IPS-20b (cell line): ENCODE results near the gene BRMS1.
A peak's percentile ranks its signal among the peaks of the same experiment; 100 is the strongest.

Experiments
- H3K27ac ChIP-seq: one replicate; pipeline ENCODE4 v1.5.1; 2013; ENCODE audit warnings: low read length
- H3K27me3 ChIP-seq: 2 replicates; pipeline ENCODE4 v1.6.1; 2013; ENCODE audit warnings: mild to moderate bottlenecking, low read length, inconsistent platforms; ENCODE audit not compliant: insufficient read depth
- H3K36me3 ChIP-seq: 2 replicates; pipeline ENCODE4 v1.6.1; 2013; ENCODE audit warnings: low read depth, mild to moderate bottlenecking, inconsistent platforms, low read length, moderate library complexity; ENCODE audit not compliant: insufficient read depth
- H3K4me1 ChIP-seq: 2 replicates; pipeline ENCODE4 v1.6.1; 2013; ENCODE audit warnings: mild to moderate bottlenecking, control low read depth, inconsistent platforms, low read length, moderate library complexity; ENCODE audit not compliant: insufficient read depth
- H3K4me3 ChIP-seq: 2 replicates; pipeline ENCODE4 v1.5.1; 2013; ENCODE audit warnings: mild to moderate bottlenecking, low read length, inconsistent platforms
- H3K9ac ChIP-seq: 2 replicates; pipeline ENCODE4 v1.6.1; 2013; ENCODE audit warnings: low read depth, mild to moderate bottlenecking, inconsistent platforms, low read length, moderate library complexity
- H3K9me3 ChIP-seq: 2 replicates; pipeline ENCODE4 v1.6.1; 2013; ENCODE audit warnings: mild to moderate bottlenecking, low read depth, low read length, inconsistent platforms; ENCODE audit not compliant: insufficient read depth

Gene BRMS1

DNA sequence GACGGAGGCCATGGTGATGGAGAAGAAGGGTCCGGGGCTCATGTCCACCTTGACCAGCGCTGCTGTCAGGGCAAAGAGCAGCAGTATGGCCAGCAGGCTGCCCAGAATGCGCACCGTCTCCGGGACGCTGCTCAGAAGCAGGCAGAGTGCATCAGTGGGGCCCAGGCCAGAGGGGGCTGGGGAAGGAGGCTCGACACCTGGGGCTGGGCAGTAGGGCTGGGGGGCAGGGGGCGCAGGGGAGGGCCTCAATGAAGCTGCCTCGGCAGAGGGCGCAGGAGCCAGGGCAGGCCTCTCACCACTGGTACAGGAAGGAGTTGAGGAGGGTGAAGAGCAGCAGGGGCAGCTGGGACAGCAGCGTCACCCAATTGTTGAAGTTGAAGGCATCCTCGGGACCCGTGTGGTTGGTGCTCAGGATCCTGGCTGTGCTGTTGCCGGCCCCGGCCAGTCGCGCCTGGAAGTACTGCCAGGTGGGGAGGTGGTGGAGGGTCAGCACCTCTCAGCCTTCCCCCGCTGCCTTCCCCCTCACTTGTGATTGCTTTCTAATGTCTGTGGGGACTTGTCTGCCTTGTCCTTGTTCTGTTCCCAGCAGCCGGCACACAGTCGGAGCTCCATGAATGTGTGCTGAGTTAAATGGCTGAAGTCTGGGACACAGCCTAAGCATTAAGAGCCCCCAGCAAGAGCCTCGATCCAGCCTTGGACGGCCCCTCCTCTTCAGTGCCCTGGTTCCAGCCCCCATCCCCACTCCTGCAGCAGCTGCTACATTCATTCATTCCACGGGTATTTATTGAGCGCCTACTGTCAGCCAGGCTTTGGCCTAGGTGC lies 24.4 kb upstream of the BRMS1 start:
- Histone ChIP-seq H3K36me3 (peaks cover 53% of the 10 kb centered on the region), H3K9me3 (no peaks in the 10 kb centered on the region), H3K9ac (peak overlapping the region; percentile 98; the same call in 1 of the 2 replicates), H3K4me1 (peaks cover 14% of the 10 kb centered on the region), H3K27ac (no peak overlapping the region), H3K27me3 (no peaks in the 10 kb centered on the region), H3K4me3 (peak overlapping the region; percentile 98)

DNA sequence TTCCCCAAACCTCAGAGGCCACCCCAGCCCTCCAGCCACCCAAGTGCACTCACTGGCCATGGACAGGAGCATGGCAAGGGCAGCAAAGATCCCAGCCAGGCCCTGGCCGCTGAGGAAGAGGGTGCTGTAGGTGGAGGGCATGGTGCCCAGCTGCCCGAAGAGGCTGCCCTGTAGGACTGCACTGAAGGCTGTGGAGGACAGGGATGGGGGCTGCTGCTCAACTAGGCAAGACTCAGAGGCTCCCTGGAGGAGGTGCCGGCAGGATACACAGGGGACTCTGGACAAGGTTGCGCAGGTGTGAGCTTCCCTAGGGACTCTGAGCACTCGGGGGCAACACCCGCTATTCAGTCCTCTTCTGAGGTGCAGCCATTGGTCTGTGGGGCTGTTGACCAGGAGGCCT lies 23.6 kb upstream of the BRMS1 start:
- H3K4me3 ChIP-seq = no peak overlapping the region
- H3K27me3 ChIP-seq = no peaks in the 10 kb centered on the region
- H3K4me1 ChIP-seq = peaks cover 14% of the 10 kb centered on the region
- H3K27ac ChIP-seq = no peak overlapping the region
- peaks cover 56% of the 10 kb centered on the region for H3K36me3 ChIP-seq
- no peaks in the 10 kb centered on the region for H3K9me3 ChIP-seq
- H3K9ac ChIP-seq = no peak overlapping the region

DNA sequence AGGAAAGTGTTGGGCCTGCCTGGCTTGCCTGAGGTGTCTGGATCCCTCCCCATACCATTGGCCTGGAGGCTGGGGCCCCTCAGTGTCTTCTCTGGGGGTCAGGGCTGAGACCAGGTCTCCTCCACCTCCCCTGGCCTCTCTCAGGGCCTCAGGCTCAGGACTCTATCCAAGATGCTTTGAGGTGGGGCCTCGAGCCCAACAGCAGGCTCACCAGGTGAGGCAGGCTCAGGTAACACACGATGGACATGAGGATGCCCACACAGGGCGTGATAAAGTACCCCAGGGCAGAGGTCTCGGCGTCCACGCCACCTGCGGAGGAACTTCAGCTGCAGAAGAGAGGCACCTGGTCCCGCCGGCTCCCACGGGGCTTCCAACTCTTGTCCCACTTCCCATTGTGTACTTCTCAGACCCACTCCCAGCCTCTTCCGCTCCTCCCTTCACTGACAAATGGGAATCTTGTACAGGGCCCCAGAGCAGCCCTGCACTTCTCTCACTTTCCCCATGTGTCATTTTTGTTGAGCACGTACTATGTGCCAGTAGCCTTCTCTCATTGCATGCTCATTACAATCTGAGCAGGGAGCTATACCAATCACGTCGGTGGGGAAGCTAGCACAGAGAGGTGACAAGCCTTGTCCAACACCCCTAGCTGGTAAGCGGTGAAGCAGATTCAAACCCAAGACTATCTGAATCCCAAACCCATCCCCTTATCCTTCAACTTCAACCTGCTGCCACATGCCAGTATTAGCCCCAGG lies 22.8 kb upstream of the BRMS1 start:
- Histone ChIP-seq H3K4me1 (peaks cover 11% of the 10 kb centered on the region), H3K36me3 (peaks cover 63% of the 10 kb centered on the region), H3K9me3 (no peaks in the 10 kb centered on the region), H3K27ac (no peak overlapping the region), H3K9ac (no peak overlapping the region), H3K4me3 (no peak overlapping the region), H3K27me3 (no peaks in the 10 kb centered on the region)

DNA sequence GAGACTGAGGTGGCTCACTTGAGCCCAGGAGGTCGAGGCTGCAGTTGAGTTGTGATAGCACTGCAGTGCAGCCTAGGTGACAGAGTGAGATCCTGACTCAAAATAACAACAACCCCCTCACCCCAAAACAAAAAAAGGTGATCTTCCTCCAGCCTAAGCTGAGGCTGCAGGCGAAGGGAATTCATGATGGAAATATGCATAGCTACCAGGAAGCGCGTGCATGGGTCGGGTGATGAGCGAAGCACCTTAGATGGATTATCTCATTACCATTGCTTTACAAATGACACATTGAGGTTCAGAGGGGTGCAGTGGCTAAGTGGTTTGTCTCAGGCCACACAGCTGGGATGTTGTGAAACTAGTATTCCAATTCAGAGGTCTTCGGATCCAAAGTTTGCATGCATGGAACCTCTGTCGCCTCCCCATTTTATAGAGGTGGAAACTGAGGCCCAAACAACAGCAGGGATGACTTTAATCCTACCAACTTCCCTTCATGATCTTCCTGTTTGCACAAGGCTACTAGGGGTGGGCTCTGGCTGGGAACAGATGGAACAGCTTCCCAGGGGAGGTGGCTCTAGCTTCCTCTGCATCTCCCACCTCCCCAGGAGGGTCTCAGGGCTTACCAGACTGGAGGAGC lies 22.1 kb upstream of the BRMS1 start:
- Histone ChIP-seq H3K9ac (no peak overlapping the region), H3K4me3 (no peak overlapping the region), H3K36me3 (peaks cover 71% of the 10 kb centered on the region), H3K27me3 (no peaks in the 10 kb centered on the region), H3K27ac (no peak overlapping the region), H3K4me1 (peaks cover 8% of the 10 kb centered on the region), H3K9me3 (no peaks in the 10 kb centered on the region)

DNA sequence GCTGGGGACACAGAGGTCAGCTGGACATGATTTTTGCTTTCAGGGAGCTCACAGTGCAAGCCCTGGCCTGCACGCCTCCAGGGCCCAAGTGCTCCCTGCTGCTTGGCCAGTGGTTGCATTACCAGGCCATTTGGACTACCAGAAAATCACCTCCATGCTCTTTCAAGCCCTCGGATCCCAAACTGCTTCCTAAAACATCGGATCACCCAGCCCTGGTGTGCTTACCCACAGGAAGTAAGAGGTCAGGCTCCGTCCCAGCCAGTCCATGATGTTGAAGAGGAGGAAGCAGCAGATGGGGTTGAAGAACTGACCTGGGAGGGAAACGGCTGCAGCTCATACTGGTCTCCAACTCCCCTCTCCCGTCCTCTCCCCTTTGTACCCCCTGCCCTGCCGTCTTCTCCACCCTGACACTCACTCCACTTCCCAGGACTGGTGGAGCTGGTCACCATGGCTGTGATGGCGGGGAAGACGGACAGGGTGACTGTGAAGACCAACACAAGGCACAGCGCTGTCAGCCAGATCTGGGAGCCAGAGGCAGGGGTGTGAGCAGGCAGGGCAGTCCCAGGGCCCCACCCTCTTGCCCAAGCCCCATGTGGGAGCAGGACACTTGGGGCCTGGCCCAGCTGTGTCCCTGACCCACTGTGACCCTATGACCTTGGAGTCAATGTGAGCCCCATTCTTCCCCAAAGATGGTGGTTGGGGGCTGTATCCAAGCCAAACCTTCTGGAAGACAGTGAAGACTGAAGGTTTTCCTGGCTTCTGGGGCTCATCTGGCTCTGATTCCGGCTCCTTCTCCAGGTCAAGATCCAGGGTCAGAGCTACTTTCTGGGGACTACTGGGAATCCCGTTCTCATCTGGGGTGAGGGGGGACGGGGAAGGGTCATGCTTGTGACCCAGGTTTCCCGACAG lies 21.1 kb upstream of the BRMS1 start:
- H3K4me3 ChIP-seq = no peak overlapping the region
- no peak overlapping the region for H3K9ac ChIP-seq
- H3K4me1 ChIP-seq = peaks cover 8% of the 10 kb centered on the region
- H3K27me3 ChIP-seq = no peaks in the 10 kb centered on the region
- no peaks in the 10 kb centered on the region for H3K9me3 ChIP-seq
- no peak overlapping the region for H3K27ac ChIP-seq
- peaks cover 71% of the 10 kb centered on the region for H3K36me3 ChIP-seq

DNA sequence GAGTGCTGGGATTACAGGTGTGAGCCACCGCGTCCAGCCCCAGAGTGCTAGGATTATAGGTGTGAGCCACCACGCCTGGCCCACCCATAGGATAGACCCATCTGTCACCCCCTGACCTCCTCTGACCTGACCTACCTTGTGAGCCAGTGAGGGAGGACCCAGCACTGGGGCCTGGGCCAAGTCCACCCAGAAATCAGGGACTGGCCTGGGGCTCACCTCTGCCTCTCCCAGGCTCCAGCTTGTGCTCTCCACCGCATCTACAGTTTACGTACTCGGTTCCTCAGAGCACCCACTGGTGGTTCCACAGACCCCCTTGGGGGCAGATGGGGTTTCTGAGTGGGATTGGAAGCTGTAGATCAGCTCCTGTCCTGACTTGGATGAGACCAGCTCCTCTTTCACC lies 20.3 kb upstream of the BRMS1 start:
- Histone ChIP-seq H3K36me3 (peaks cover 71% of the 10 kb centered on the region), H3K27me3 (no peaks in the 10 kb centered on the region), H3K4me3 (no peak overlapping the region), H3K9ac (no peak overlapping the region), H3K27ac (no peak overlapping the region), H3K4me1 (peaks cover 7% of the 10 kb centered on the region), H3K9me3 (no peaks in the 10 kb centered on the region)

DNA sequence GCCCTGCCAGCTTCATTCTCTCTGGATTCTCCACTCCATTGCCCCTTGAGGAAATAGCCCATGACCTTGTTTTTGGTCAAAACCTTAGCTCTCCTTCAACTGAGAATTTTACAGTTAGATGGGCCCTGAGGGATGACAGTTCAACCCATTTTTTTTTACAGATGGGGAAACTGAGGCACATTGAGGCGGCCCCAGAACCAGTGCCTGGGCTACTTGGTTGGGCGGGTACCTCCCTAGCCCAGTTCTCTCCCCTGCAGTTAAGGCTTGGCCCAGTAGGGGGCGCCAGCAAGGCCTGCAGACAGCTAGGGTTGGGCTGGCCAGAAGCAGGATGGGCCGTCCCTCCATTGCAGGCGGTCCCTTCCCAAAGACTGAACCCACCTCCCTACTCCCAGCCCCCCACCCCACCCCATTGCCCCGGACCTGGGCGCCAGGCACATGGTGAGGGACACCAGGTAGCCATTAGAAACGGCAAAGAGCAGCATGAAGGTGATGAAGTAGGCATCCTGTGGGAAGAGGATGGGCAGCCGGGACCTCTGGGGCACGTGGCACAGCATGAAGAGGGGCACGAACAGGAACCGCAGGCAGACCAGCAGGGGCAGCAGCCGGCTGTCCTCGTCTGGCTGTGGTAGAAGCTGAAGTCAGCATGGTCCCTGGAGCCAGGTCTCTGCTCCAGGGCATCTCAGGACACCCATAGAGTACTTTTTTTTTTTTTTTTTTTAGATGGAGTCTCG lies 19.1 kb upstream of the BRMS1 start:
- Histone ChIP-seq H3K27me3 (no peaks in the 10 kb centered on the region), H3K9ac (no peak overlapping the region), H3K9me3 (no peaks in the 10 kb centered on the region), H3K4me3 (no peak overlapping the region), H3K27ac (no peak overlapping the region), H3K36me3 (peaks cover 61% of the 10 kb centered on the region), H3K4me1 (no peaks in the 10 kb centered on the region)

DNA sequence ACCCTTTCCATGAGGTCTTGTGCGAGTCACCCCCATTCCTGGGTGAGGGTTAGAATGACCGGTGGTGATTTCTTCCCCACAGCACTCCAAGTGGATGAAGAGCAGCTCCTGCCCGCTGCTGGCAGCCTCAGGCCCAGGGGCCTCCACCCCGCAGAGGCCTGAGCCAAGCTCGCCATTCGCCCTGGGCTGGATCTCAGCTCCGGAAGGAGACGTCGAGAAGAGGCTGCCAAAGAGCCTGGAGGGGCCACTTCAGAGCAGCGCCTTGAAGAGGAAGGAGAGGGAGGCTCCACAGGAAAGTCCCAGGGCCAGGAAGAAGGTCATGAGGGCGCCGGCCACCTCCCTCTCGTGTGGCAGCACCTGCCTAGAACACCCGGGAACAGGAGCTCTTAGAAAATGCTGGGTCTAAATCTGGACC lies 18.3 kb upstream of the BRMS1 start:
- Histone ChIP-seq H3K27ac (no peak overlapping the region), H3K27me3 (no peaks in the 10 kb centered on the region), H3K4me3 (no peak overlapping the region), H3K4me1 (no peaks in the 10 kb centered on the region), H3K9me3 (no peaks in the 10 kb centered on the region), H3K36me3 (peaks cover 54% of the 10 kb centered on the region), H3K9ac (no peak overlapping the region)

DNA sequence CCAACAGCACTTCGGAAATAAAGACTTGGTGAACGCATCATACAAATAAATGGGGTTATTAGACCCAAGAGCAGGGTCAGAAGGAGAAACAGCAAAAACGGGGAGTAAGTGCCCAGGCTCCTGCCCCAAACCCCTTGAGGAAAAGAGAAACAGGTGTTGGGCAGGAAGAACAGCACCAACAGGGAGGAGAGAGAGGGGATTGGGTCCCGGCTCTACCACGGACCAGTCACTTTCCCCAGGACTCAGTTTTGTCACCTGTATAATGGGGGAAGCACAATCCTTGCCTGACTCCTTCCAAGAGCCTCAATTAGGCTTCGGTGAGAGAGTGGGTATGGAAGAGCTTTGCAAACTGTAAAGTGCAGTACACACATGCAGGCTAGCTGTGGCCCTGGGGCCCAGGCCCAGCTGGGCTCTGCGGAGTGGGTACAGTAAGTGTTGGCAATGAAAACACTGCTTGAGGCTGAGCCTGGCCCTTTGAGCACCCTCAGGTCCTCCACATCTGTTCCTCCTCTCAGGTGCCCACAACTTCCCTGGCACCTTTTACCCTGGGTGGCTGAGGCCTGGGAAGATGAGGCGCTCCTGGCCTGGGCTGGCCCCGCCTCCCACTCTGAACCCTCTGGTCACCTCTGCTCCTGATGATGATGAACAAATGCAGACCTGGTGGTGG lies 17.7 kb upstream of the BRMS1 start:
- no peak overlapping the region for H3K4me3 ChIP-seq
- peaks cover 48% of the 10 kb centered on the region for H3K36me3 ChIP-seq
- H3K27me3 ChIP-seq = no peaks in the 10 kb centered on the region
- H3K9me3 ChIP-seq = no peaks in the 10 kb centered on the region
- H3K4me1 ChIP-seq = no peaks in the 10 kb centered on the region
- H3K9ac ChIP-seq = no peak overlapping the region
- H3K27ac ChIP-seq = no peak overlapping the region

DNA sequence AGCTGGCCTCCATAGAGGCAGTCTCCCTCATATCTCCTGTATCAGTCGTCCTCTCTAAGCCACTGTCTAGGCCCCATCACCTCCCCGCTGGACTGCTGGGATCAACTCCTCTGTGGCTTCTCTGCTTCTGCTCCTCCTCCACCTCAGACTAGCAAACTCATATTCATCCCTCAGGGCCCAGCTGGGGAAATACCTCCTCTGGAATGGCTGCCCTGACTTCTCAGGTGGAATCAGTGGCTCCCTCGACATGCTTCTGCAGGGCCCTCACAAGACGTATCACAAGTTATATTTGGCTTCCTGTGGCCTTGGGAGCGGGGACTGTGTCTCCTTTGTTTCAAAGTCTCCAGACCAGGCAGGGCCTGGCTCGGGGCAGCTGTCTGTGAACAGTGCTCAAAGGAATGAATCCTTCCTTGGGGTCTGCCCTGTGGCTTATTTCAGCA lies 16.6 kb upstream of the BRMS1 start:
- H3K4me3 ChIP-seq = no peak overlapping the region
- H3K27ac ChIP-seq = no peak overlapping the region
- H3K36me3 ChIP-seq = peaks cover 37% of the 10 kb centered on the region
- no peaks in the 10 kb centered on the region for H3K9me3 ChIP-seq
- H3K27me3 ChIP-seq = no peaks in the 10 kb centered on the region
- no peaks in the 10 kb centered on the region for H3K4me1 ChIP-seq
- H3K9ac ChIP-seq = no peak overlapping the region
